Lower lobe of right lung (tissue), 2 donors: ENCODE data around the gene GIMAP4. TPM values are rescaled to one million over a fixed set of nuclear protein-coding genes. Genes with fewer than 3 reads are reported as not detected.
"Not testable (repeated sequence)": the region's sequence is repeated elsewhere in the genome, so short reads cannot be mapped to it uniquely, and the experiment has no call there.

Source experiments
- ATAC-seq, 2 donors: fragments of 200-7000 bp; cut with Tn5 transposase; one replicate each; pipeline ENCODE4 v1.9.1; 2020 to 2022; ENCODE audit warnings: mild to moderate bottlenecking in 2 of 2, moderate library complexity in 2 of 2
- DNase-seq: peaks from one replicate; pipeline ENCODE4 v3.0.0-alpha.2; 2020
- H3K27ac ChIP-seq: fragments of 200-600 bp; one replicate; pipeline ENCODE4 v1.8.0; 2022
- H3K27me3 ChIP-seq: fragments of 200-600 bp; one replicate; pipeline ENCODE4 v1.8.0; 2022; ENCODE audit warnings: low read depth
- H3K36me3 ChIP-seq: fragments of 200-600 bp; one replicate; pipeline ENCODE4 v1.8.0; 2022; ENCODE audit warnings: mild to moderate bottlenecking
- H3K4me1 ChIP-seq: fragments of 200-600 bp; one replicate; pipeline ENCODE4 v1.8.0; 2022
- H3K4me3 ChIP-seq: fragments of 200-600 bp; one replicate; pipeline ENCODE4 v1.8.0; 2022; ENCODE audit warnings: mild to moderate bottlenecking
- H3K9me3 ChIP-seq: fragments of 200-600 bp; one replicate; pipeline ENCODE4 v1.8.0; 2022
- intact Hi-C: fragments of 100-400 bp; cut with DNase I; formaldehyde crosslinking; loops from one replicate; pipeline ENCODE4 v1.11.0; 2022
- total RNA-seq: library from RNA; stranded (reverse); fragmentation: NEBNext Ultra II Directional; extraction: Animal tissue kit (Norgen Biotek cat#: 25700); gene quantifications from one replicate; pipeline ENCODE4 v1.2.1, GENCODE V29; 2021
- TF ChIP-seq, protein P1 (sequence below): fragments of 200-600 bp; IDR thresholded peaks from one replicate; pipeline ENCODE4 v1.8.0; 2022; ENCODE audit warnings: antibody characterized with exemption, mild to moderate bottlenecking
- donor health status: DM: no; HTN: yes; CAD: no; lungs with severe emphysema.

Gene GIMAP4
- total RNA-seq, 1 donor from 2014 or later, result 95.7 TPM

GRCh38 chr7:150568714-150569113 is 1.5 kb downstream of the GIMAP4 start:
- Histone ChIP-seq H3K36me3 (peaks cover 26% of the 10 kb centered on the region), H3K9me3 (peaks cover 3% of the 10 kb centered on the region), H3K4me3 (peak overlapping the region; percentile 58), H3K27me3 (no peaks in the 10 kb centered on the region), H3K4me1 (peaks cover 21% of the 10 kb centered on the region), H3K27ac (peak overlapping the region; percentile 82)
- DNase-seq, result no peak
- intact Hi-C loops, result no loop called here
- ATAC-seq, result peak; percentile 53 to 58
- TF ChIP-seq, protein P1, sequence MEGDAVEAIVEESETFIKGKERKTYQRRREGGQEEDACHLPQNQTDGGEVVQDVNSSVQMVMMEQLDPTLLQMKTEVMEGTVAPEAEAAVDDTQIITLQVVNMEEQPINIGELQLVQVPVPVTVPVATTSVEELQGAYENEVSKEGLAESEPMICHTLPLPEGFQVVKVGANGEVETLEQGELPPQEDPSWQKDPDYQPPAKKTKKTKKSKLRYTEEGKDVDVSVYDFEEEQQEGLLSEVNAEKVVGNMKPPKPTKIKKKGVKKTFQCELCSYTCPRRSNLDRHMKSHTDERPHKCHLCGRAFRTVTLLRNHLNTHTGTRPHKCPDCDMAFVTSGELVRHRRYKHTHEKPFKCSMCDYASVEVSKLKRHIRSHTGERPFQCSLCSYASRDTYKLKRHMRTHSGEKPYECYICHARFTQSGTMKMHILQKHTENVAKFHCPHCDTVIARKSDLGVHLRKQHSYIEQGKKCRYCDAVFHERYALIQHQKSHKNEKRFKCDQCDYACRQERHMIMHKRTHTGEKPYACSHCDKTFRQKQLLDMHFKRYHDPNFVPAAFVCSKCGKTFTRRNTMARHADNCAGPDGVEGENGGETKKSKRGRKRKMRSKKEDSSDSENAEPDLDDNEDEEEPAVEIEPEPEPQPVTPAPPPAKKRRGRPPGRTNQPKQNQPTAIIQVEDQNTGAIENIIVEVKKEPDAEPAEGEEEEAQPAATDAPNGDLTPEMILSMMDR, result no peak

DNA sequence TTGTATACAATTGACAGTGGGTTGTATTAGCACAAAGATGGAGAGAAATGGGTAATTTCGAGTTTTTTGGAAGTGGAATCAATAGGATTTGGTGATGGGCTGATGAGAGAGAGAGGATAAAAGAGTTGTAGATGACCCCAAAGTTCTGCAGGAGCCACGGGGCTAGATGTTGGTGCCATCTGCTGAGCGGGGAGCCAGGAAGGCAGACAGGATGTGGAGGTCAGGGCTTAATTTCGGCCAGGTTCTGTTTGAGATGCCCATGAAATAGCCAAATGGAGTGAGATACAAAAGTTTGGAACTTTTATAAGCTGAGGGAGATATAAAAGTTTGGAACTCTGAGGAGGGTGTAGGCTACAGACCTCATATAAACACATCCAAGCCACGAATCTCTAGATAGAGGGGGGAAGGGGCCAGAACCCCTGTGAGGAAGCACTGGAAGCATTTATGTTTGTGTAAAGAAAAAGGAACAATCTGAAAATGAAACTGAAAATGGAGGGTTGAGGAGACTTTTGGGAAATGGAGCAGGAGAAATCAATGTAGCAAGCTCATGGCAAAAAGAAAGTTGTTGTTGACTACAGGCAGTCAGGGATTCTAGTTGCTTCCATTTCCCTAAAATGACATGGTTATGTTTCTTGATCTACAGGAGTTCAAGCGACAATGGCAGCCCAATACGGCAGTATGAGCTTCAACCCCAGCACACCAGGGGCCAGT is 2.2 kb downstream of the GIMAP4 start:
- Histone ChIP-seq H3K36me3 (peaks cover 26% of the 10 kb centered on the region), H3K4me3 (peak overlapping the region; percentile 58), H3K27ac (peak overlapping the region; percentile 82), H3K9me3 (peaks cover 3% of the 10 kb centered on the region), H3K4me1 (peaks cover 21% of the 10 kb centered on the region), H3K27me3 (no peaks in the 10 kb centered on the region)
- TF ChIP-seq, protein P1, result no peak
- intact Hi-C loops, result no loop called here
- DNase-seq (no peak), ATAC-seq (no peak)

- DNase-seq (no peak), ATAC-seq (no peak)
- Histone ChIP-seq H3K27me3 (no peaks in the 10 kb centered on the region), H3K4me3 (peak overlapping the region; percentile 58), H3K4me1 (peaks cover 21% of the 10 kb centered on the region), H3K27ac (peak overlapping the region; percentile 82), H3K9me3 (peaks cover 3% of the 10 kb centered on the region), H3K36me3 (peaks cover 26% of the 10 kb centered on the region)
- intact Hi-C loops, result no loop called here
- TF ChIP-seq, protein P1, result no peak
Observed at GRCh38 chr7:150570556-150571465, 3.6 kb downstream of the GIMAP4 start.

DNA sequence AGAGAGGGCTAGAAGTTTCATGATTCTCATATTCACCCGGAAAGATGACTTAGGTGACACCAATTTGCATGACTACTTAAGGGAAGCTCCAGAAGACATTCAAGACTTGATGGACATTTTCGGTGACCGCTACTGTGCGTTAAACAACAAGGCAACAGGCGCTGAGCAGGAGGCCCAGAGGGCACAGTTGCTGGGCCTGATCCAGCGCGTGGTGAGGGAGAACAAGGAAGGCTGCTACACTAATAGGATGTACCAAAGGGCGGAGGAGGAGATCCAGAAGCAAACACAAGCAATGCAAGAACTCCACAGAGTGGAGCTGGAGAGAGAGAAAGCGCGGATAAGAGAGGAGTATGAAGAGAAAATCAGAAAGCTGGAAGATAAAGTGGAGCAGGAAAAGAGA is 5.3 kb downstream of the GIMAP4 start:
- TF ChIP-seq, protein P1, result no peak
- no peak for DNase-seq

DNA sequence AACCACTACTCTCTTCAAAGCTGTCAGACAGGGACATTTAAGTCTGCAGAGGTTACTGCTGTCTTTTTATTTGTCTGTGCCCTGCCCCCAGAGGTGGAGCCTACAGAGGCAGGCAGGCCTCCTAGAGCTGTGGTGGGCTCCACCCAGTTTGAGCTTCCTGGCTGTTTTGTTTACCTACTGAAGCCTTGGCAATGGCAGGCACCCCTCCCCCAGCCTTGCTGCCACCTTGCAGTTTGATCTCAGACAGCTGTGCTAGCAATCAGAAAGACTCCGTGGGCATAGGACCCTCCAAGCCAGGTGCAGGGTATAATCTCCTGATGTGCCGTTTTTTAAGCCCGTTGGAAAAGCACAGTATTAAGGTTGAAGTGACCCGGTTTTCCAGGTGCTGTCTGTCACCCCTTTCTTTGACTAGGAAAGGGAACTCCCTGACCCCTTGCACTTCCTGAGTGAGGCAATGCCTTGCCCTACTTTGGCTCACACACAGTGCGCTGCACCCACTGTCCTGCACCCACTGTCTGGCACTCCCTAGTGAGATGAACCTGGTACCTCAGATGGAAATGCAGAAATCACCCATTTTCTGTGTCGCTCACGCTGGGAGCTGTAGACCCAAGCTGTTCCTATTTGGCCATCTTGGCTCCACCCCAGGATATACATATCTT is 12.9 kb downstream of the GIMAP4 start:
- H3K4me3 ChIP-seq, H3K36me3 ChIP-seq, DNase-seq, H3K27ac ChIP-seq, H3K27me3 ChIP-seq, H3K4me1 ChIP-seq, intact Hi-C loops, H3K9me3 ChIP-seq, ATAC-seq: not testable (repeated sequence)

More for the DNA sequence above, 5.3 kb downstream of the GIMAP4 start:
- no peak overlapping the region for H3K27ac ChIP-seq
- H3K4me1 ChIP-seq, result peaks cover 13% of the 10 kb centered on the region
- peaks cover 26% of the 10 kb centered on the region for H3K36me3 ChIP-seq
- no peaks in the 10 kb centered on the region for H3K27me3 ChIP-seq
- ATAC-seq, result no peak
- H3K4me3 ChIP-seq, result no peak overlapping the region
- peaks cover 3% of the 10 kb centered on the region for H3K9me3 ChIP-seq
- intact Hi-C loops, result no loop called here
